GM19099 (cell line): Measurements from ENCODE around the gene PRKAG1.

Experiments
- POLR2A ChIP-seq: IDR thresholded peaks from 3 replicates; pipeline ENCODE4 v1.6.1; 2011; ENCODE audit warnings: low read depth; ENCODE audit not compliant: insufficient read length; ENCODE audit errors: extremely low read depth

The PRKAG1 gene

DNA sequence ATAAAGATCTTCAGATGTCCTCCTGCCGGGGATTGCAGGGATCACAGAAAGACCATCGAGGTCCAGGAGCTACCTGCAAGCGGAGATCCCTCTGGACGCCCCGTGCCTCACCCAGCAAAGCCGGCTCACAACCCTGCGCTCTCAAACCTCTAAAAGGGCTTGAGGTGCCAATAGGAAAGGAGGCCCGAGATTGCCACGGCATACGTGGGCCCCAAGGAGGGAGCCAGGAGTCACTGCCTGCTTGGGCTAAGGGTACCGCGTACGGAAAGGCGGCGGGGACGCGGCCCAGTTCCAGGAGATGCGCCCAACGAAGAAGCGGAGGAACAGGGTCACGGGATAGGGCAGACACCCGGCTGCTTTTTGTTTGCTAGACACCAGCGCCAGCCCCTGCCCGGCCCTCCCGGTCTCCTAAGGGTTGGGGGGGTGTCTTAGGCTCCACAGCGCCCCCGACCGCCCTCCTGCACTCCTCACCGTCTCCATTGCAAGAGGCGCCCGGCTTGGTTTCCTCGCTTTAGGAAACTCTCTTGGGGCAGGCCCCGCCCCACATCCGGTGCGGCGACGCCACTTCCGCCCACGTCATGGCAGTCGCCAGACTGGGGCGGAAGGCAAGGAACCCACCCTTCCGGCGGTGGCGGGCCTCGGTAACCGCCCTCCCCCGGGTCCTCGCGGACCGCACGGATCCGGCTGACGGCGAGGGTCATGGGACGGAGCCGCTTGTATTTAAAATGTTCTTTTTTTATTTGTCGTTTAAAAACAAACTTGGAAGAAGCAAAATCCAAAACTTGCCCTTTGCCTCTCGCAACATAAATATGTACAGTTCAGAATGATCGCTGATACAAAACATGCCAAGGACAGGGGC is at the start of gene PRKAG1:
TSS of gene PRKAG1 (minus strand) at position 516 of the 859 bp plus-strand sequence. CDS start at position 480, 36 bp downstream.
- TF ChIP-seq POLR2A = peak; percentile 92

DNA sequence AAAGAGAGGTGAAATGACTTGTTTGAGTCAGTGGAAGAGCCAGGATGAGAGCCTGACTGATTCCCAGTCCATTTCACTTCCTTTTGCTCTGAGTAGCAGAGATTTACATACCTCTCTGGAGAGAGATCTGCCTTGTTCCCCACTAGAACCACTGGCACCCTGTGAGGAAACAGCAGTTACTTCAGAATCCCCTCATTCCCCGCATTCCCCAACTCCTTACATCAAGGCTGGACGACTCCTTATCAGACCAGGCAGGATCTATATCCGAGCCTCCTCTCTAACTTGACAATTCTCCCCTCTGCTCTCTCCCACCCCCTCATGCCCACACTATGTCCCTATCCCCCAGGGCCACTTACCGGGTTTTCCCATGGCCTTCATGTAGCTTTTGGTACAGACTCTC is 47.5 kb upstream of the PRKAG1 start:
- TF ChIP-seq POLR2A = no peak

DNA sequence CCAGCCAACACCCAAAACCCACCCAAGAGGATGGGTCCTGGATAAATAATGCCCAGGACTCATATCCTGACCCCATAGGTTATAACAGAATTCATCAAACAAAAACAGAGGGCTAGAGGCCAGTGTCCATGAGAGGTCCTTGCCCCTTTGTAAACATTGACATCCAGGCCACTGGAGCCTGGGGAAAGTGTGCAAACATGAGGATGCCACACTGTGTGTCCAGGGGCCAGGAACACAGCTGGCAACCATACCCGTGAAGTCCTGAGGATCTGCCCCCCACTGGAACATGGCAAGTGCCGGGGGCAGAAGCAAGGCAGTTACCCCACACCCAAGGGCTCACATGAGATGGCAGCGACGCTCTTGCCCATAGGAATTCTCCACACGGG is 46.2 kb upstream of the PRKAG1 start:
- TF ChIP-seq POLR2A = no peak

DNA sequence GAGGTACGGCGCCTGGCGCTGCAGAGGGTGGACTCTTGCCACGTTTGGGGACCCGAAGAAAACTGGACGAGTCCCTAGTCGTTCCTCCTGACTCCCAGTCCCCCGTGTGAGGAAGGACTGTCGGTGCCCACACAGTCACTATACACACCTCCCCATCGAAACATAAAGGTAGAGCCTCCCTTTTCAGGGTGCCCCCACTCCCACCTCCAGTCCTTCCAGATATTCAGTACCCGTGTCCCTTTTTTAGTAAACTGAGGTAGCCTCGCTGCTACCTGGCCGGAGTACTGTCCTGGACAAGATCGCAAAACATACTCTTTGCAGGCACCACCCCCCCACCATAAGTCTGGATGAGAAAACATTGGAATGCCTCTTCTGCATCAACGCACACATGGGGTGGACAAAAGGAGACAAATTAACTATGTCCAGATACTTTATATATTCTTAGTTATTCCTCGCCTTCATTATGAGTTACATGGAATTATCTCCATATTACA is 42.6 kb upstream of the PRKAG1 start:
- TF ChIP-seq POLR2A = no peak

DNA sequence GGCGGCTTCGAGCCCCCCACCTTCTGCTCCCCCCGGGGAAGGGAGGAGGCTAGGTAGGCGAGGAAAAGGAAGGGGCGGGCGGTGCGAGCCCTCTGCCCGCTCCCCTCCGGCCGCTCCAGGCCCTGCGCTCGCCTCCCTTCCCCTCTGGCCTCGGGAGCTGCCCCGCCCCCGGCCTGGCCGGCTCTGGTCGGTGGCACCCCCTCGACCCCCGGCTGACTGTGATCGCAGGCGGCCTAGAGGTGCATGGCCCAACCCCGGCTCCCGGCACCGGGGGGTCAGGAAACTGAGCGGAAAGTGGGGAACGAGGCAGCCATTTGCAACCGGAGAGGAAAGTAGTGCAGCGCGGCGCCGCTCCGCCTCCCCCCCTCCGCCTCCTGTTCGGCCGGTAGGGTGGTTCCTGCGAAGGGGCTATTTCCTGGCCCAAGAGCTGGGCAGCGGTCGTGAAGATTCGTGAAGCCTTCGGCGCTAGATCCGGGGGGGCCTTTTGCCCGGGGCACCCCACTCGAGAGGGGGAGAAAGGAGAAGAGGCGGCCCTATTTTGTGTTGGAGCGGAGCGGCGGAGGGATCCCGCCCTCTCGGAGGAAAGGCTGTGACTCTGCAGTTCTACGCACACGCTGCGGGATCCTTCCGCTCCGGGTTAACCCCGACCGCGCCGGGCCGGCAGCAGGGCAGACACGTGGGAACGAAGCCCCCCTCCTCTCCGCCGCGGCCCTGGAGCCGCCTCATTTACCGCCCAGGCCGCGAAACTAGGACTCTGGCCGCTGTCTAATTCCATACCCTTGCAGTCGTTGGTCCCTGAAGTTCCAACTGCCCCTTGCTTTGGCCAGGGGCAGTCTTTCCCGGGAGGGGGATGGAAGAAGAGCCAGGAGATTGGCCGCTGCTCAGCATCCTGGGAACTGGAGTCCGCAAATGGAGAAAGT is 41.9 kb upstream of the PRKAG1 start, which contains the start of gene KMT2D:
TSS of gene KMT2D (minus strand) at position 558 of the 920 bp plus-strand sequence. CDS start 5,470 bp downstream, outside the sequence.
- peak; percentile 68 for TF ChIP-seq POLR2A

DNA sequence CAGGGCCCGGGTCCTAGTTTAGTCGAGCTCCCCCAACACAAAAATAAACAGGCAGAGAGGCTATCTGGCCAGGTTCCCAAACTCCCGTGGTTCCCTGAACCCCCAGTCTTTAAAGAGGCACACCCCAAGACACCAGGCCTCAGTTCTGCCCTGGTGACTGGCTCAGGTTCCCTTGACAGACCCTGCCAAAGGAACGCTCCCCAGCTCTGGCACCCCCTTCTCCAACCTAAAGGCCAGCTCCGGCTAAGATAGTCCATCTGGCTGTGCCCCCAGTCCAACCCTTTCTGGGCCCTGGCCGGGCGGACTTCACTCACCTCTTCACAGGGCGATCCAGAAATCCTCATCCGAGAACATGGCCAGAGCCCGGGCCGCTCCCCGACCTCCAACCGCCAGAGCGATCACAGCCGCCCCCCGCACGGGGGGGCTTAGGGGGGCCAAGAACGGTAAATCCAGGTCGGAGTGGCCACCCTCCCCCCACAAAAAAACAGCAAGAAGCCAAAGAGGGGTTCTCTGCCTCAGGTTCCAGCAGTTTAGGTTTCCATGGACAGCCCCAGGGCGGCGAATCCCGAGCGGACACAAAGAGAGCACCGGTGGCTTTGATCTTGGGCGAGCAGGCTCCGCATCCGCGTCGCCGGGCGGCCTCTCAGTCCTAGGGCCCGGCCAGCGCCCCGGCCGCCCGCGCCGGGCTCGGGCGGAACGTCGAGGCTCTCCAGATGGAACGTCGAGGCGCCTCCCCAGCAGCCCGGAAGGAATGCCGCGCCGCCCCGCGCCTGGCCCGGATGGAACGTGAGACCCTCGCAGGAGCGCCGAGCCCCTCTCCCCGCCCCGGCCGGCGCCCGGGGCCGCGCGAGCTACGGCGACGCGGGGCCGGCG is 41.0 kb upstream of the PRKAG1 start:
- no peak for TF ChIP-seq POLR2A

DNA sequence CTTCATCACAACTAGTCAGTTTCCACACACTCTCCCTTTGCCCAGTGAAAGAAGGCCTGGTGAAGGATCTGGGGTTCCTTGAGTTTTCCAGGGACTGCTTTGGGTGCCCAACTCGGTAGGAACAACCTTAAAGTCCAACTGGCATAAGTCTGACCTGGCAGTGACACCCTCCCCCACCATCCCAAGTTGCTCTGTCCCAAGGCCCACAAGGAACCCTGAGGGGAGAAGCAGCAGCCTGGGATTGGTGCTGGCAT is 40.4 kb upstream of the PRKAG1 start:
- TF ChIP-seq POLR2A = no peak

DNA sequence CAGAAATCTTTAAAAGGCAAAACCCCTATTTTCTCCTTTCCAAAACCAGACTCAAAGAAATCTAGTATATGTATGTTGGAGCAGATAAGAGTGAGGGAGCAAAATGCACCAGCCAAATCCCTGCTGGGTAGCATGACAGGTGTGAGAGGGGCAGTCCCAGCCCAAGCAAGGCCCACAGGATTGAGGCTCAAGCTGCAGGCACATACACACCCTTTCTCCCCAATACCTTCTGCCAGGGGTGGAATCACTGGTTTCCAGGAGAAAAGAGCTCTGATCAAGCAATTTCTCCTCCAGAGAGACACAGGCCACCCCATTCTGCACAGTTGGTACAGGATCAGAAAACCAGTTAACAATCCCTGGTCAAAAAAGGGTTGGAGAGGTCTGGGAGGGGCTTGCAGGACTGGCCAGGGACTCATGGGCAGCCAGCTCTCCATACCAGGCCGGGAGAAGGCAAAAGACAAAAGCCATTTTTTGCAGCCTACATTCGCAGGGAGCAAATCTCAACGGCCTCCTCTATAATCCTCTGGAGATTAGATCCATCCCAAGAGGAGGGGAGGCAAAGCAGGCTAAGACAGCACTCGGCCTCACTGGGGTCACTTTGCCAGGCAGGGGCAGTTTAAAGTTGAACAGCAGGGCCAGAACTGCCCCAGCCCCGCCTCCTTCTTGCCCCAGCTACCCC is 39.9 kb upstream of the PRKAG1 start:
- TF ChIP-seq POLR2A = no peak

DNA sequence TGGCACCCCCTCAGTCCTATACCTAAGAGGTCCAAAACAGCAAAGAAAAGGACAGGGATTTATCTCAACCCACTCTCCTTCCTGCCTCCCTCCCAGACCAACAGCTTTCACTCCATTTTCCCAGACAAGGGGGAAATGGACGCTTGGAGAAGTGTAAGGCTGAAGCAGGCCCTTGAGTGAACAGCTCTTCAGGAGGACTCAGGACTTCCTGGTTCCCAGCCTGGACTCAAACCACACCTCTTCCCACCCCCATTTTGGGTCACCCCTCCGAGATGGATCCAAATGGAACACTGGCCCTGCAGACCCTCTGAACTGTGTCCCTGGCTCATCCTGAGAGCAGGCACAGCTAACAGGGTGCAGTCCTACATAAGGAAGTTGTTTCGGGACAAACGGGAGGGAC is 39.3 kb upstream of the PRKAG1 start:
- TF ChIP-seq POLR2A = no peak

DNA sequence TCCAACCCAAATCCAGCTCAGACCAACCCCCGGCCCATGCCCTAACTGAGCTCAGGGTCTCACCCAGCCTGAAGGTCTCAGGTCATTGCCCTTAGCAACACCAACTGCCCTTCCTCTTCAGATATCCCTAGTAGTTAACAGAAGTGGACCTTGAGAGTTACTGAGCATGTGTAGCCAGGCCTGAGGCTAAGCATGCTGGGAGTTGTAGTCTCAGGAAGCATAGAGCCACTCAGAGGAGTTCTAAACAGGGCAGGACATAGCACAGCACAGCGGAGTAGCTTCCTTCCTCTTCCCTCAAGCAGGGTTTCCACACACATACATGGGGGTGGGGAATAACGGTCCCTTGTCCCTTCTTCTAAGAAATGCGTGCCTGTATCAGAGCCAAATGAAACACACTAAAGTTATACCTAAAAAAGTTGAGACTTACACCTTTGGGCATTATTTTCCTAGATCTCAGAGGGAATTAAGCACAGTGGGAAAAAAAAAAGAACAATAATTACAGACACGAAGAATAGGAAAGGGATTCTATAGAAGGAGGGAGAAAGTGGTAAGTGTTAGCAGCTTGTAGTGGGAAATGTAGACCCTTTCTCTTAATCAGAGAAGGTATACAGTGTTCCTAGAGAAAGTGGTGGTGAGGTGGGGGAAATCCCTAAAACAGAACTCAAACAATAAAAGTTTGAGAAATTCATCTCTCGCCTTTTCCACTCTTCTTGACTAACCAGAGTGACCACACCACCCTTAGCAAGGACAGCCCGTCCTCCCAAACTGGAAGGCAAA is 37.6 kb upstream of the PRKAG1 start:
- no peak for TF ChIP-seq POLR2A

DNA sequence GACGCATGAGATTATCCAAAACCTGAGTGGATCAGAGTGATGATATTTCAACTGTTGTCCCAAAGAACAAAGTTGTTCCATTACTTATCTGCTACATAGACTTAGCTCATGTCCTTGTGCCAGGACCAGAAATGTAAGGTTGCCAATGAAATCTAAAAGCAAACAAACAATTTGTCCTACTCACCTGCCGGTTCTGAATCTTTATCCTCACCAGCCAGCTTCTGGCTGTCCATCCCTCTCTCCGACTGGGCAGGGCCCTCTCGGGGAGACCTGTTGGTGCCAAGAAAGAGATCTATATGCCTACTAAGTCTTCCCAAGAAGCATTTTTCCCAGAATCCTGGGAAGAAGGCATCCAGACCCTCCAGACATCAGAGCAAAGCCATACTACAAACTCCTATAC is 36.5 kb upstream of the PRKAG1 start:
- TF ChIP-seq POLR2A = no peak

DNA sequence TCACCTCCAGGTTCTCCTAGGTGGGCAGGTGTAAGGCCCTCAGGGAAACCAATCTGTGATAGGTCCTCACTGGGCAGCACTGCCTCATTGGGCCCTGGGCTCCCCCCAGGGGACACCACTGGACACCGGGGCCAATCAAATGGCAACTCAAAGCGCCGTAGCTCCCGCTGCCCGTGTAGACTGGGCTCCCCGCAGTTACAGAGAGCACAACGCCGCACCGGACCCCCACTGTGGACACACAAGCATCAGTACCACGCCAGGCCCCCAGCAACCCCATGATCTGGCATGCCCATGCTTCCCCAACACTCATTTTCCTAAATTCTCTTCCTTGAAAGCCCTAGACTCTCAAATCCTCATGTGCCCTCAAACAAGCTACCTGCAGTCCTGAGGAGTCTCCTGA is 35.9 kb upstream of the PRKAG1 start:
- no peak for TF ChIP-seq POLR2A

DNA sequence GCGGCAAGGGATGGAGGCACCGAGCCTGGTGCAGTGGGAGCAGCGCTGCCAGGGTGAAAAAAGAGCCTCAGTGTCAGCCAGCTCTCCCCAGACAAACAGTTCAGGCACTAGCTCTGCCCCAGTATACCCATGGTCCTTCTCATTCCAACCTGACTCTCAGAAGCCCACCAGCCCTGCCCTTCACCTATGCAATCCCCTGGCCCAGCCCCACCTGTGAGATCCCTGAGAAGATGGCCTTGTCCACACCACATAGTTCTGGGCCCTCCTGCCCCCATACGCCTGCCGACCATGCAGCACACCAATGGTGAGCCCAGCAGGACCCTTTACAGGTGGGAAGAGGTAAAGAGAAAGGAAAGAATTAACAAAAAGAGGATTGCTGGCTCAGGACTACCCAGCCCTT is 35.5 kb upstream of the PRKAG1 start:
- TF ChIP-seq POLR2A = no peak
